Uterus (tissue), 4 donors: Measurements from ENCODE around the gene DLD. TPM values are rescaled to one million over a fixed set of nuclear protein-coding genes. Genes with fewer than 3 reads are reported as not detected.

Source experiments
- DNase-seq, 2 donors: peaks; one replicate each; pipeline ENCODE4 v3.0.0-alpha.2; 2019 to 2020
- H3K27ac ChIP-seq, 2 donors: fragments of 200-600 bp; sonication (generic); 1 replicate in 1 of 2; 2 replicates in 1 of 2; pipeline ENCODE4 v1.5.1; 2016 to 2018
- H3K27me3 ChIP-seq, 2 donors: fragments of 200-600 bp; sonication (generic); one replicate each; pipeline ENCODE4 v1.5.1; 2018 to 2019; ENCODE audit warnings: control low read depth in 1 of 2
- H3K36me3 ChIP-seq, 2 donors: fragments of 200-600 bp; sonication (generic); one replicate each; pipeline ENCODE4 v1.5.1; 2019; ENCODE audit warnings: control low read depth in 1 of 2
- H3K4me1 ChIP-seq, 2 donors: fragments of 200-600 bp; sonication (generic); one replicate each; pipeline ENCODE4 v1.5.1; 2018 to 2019; ENCODE audit warnings: control low read depth in 1 of 2
- H3K4me3 ChIP-seq, 2 donors: fragments of 200-600 bp; sonication (generic); 1 replicate in 1 of 2; 2 replicates in 1 of 2; pipeline ENCODE4 v1.5.1; 2018 to 2019; ENCODE audit warnings: mild to moderate bottlenecking in 1 of 2
- H3K9me3 ChIP-seq, 2 donors: fragments of 200-600 bp; sonication (generic); one replicate each; pipeline ENCODE4 v1.5.1; 2019; ENCODE audit warnings: control low read depth in 1 of 2
- POLR2A ChIP-seq, 2 donors: fragments of 450-650 bp; IDR thresholded peaks; one replicate each; pipeline ENCODE4 v1.6.1; 2016; ENCODE audit warnings: antibody characterized with exemption in 2 of 2, mild to moderate bottlenecking in 1 of 2, moderate library complexity in 1 of 2
- intact Hi-C: fragments of 100-400 bp; cut with DNase I; formaldehyde crosslinking; loops from one replicate; pipeline ENCODE4 v1.15.1; 2023; ENCODE audit warnings: low total_unique reads
- total RNA-seq, 4 donors: library from RNA; depleted of rRNA in 3 of 4; stranded (reverse); fragments of >200 nt in 3 of 4; gene quantifications; one replicate each; pipeline versions ENCODE4 v1.1.0 to v1.2.4, GENCODE V29; 2014 to 2023
- TF ChIP-seq, protein P1 (sequence below), 4 experiments: fragments of 200-600 bp in 2 of 4; fragments of 450-650 bp in 2 of 4; sonication (generic) in 2 of 4; IDR thresholded peaks; one replicate each; pipeline ENCODE4 v1.5.1; 2016 to 2019; ENCODE audit warnings: antibody characterized with exemption in 4 of 4, mild to moderate bottlenecking in 2 of 4, moderate library complexity in 1 of 4
- donor health status: DM: yes; HTN: yes; CAD: no.

The DLD gene
- total RNA-seq, 4 donors from 2014 or later: 50.2 to 127 (median 64.3) TPM

DNA sequence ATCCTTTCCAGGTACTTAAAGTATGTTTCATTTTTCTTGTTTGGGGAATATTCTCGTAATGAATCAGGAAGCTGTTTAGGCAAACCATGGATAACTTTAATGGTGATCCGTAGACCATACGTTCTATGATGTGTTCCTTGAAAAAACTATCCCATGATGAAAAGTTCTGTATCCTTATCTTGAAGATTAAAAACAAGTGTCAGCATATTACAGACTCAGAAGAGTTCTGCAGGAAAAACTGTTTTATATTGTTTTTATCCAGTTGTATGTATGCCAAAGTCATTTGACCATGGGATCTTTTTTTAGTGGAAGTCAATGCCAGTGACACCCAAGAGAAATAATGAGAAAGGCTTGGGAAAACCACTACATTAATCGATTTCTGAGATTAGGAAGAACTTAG is 52.0 kb downstream of the DLD start:
- Histone ChIP-seq H3K36me3 (no peaks in the 10 kb centered on the region), H3K4me1 (peaks cover 4 to 6% of the 10 kb centered on the region in 2 donors), H3K9me3 (no peaks in the 10 kb centered on the region), H3K27me3 (no peaks in the 10 kb centered on the region), H3K27ac (peak overlapping the region in 1 of 2 donors; percentile 36), H3K4me3 (no peak overlapping the region)
- DNase-seq: no peak
- TF ChIP-seq, protein P1, sequence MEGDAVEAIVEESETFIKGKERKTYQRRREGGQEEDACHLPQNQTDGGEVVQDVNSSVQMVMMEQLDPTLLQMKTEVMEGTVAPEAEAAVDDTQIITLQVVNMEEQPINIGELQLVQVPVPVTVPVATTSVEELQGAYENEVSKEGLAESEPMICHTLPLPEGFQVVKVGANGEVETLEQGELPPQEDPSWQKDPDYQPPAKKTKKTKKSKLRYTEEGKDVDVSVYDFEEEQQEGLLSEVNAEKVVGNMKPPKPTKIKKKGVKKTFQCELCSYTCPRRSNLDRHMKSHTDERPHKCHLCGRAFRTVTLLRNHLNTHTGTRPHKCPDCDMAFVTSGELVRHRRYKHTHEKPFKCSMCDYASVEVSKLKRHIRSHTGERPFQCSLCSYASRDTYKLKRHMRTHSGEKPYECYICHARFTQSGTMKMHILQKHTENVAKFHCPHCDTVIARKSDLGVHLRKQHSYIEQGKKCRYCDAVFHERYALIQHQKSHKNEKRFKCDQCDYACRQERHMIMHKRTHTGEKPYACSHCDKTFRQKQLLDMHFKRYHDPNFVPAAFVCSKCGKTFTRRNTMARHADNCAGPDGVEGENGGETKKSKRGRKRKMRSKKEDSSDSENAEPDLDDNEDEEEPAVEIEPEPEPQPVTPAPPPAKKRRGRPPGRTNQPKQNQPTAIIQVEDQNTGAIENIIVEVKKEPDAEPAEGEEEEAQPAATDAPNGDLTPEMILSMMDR (IDR thresholded peaks at IDR 0.05): no peak
- no peak for TF ChIP-seq POLR2A (IDR thresholded peaks at IDR 0.05)
- intact Hi-C loops: no loop called here

DNA sequence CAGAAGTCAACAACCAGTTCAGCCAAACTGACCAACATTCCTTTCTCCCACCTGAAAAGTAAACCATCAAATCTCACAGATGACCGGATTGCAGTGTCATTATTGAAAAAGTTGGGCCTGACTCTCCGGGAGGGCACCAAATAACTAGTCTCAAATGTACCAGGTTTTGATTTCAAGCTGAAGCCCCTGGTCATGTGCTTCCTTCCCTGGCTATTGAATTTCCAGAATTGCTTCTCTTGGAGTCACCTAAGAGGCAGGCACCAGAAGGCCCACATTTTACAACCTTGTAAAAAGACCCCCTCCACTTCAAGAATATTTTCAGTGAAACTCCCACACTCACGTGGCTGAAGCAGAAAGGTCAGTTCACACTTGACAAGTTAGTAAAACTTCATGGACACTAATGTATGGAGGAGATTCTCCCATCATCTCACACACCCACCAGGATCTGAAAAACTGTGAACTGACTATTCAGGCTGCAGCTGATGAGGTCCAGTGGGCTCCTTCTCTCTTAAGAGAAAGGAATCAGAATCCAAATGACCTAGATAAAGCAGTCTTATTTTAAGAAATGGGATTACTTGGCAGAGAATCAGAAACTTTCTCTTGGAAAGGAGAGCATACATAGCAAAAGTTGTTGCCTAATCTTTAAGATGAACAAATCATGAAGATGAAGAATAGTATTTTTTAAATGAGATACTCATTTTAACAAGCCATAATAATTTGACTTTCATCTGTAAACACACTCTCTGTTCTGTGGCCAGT is 53.6 kb downstream of the DLD start:
- peak overlapping the region; percentile 38 to 41 for H3K27ac ChIP-seq
- H3K4me3 ChIP-seq: no peak overlapping the region
- no peaks in the 10 kb centered on the region for H3K27me3 ChIP-seq
- TF ChIP-seq POLR2A (IDR thresholded peaks at IDR 0.05): no peak
- TF ChIP-seq, protein P1 (IDR thresholded peaks at IDR 0.05): no peak
- H3K36me3 ChIP-seq: no peaks in the 10 kb centered on the region
- DNase-seq: no peak
- no peaks in the 10 kb centered on the region for H3K4me1 ChIP-seq
- intact Hi-C loops: no loop called here
- no peaks in the 10 kb centered on the region for H3K9me3 ChIP-seq

DNA sequence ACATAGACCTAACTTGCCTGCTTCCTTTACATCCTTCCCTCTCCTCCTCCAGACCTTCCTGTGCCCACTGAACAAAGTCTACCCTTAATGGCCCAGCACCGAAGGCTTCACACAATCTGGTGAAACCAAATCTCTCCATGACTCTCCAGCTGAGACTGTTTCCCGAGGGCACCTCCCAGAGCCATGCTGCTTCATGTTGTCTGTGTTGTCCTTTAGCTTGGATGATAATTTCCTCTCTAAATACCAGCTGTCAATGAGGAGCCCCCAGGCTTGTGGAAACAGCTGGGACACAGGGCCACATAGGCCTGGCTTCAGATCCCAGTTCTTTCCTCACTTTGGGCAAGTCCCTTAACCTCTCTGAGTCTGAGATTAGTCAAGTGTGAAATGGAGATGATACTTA is 54.3 kb downstream of the DLD start:
- H3K9me3 ChIP-seq: no peaks in the 10 kb centered on the region
- no peaks in the 10 kb centered on the region for H3K4me1 ChIP-seq
- DNase-seq: no peak
- H3K36me3 ChIP-seq: no peaks in the 10 kb centered on the region
- peak overlapping the region; percentile 38 to 41 for H3K27ac ChIP-seq
- intact Hi-C loops: no loop called here
- no peaks in the 10 kb centered on the region for H3K27me3 ChIP-seq
- no peak for TF ChIP-seq POLR2A (IDR thresholded peaks at IDR 0.05)
- TF ChIP-seq, protein P1 (IDR thresholded peaks at IDR 0.05): no peak
- H3K4me3 ChIP-seq: no peak overlapping the region

DNA sequence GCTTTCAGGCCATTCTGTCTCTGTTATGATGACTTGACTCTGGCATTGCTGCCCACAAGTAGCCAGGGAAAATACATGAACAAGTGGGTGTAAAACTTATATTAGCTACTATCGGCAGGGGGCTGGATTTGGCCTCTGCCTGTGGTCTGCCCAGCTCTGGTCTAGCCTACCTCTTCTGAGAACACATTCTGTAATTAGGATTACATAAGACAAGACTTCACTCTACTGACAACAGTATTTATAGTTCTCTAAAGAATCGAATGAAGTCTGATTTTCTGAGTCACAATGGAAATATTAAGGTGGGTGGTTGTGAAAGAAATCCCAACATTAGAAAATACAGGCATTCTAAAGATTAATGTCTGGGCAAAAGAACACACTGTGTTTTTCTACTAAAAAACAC is 55.5 kb downstream of the DLD start:
- H3K4me1 ChIP-seq: no peaks in the 10 kb centered on the region
- H3K36me3 ChIP-seq: no peaks in the 10 kb centered on the region
- H3K9me3 ChIP-seq: no peaks in the 10 kb centered on the region
- intact Hi-C loops: no loop called here
- H3K4me3 ChIP-seq: no peak overlapping the region
- peak overlapping the region in 1 of 2 donors; percentile 44 for H3K27ac ChIP-seq
- DNase-seq: no peak
- TF ChIP-seq POLR2A (IDR thresholded peaks at IDR 0.05): no peak
- TF ChIP-seq, protein P1 (IDR thresholded peaks at IDR 0.05): no peak
- H3K27me3 ChIP-seq: no peaks in the 10 kb centered on the region

DNA sequence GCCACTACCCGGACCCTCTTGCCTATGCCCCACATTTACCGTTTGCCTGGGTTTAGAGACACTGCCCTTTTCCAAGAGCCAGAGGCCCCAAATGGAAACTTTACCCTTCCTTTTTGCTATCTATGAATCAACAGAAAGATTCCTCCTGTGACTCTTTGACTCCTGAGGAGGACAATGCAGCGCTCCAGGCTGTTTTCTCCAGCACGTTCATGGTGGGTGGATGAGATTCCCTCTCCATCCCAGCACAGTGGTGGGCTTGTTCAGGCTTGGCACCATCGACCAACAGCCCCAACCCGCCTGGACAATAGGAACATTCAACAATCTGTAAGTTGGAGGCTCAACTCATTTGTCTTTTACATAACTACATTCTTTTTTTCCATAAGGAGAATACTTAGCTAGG is 55.9 kb downstream of the DLD start:
- intact Hi-C loops: no loop called here
- TF ChIP-seq, protein P1 (IDR thresholded peaks at IDR 0.05): no peak
- TF ChIP-seq POLR2A (IDR thresholded peaks at IDR 0.05): no peak
- H3K27me3 ChIP-seq: no peaks in the 10 kb centered on the region
- no peaks in the 10 kb centered on the region for H3K36me3 ChIP-seq
- H3K4me1 ChIP-seq: no peaks in the 10 kb centered on the region
- DNase-seq: no peak
- no peaks in the 10 kb centered on the region for H3K9me3 ChIP-seq
- H3K4me3 ChIP-seq: no peak overlapping the region
- peak overlapping the region; percentile 13 to 44 for H3K27ac ChIP-seq
